Natural killer cell (primary cell): ENCODE measurements around the gene BECN2. TPM values are rescaled to one million over a fixed set of nuclear protein-coding genes. Genes with fewer than 3 reads are reported as not detected.

ENCODE experiments used
- ATAC-seq, 3 donors: fragments of 150-1000 bp in 2 of 3; fragments of 200-7000 bp in 1 of 3; cut with Tn5 transposase; 1 replicate in 1 of 3; 2 replicates in 2 of 3; pipeline ENCODE4 v1.10.0; 2021; ENCODE audit warnings: mild to moderate bottlenecking in 2 of 3, moderate library complexity in 2 of 3
- DNase-seq, 2 donors: peaks; one replicate each; pipeline versions ENCODE4 v3.0.0 to v3.0.0-alpha.2; 2013 to 2021; ENCODE audit warnings: mixed read lengths in 1 of 2
- H3K27ac ChIP-seq: one replicate; pipeline ENCODE4 v1.5.1; 2013; ENCODE audit warnings: mild to moderate bottlenecking, low read length
- H3K27me3 ChIP-seq: one replicate; pipeline ENCODE4 v1.6.1; 2013; ENCODE audit warnings: low read length; ENCODE audit not compliant: control insufficient read depth, insufficient read depth
- H3K36me3 ChIP-seq: one replicate; pipeline ENCODE4 v1.6.1; 2013; ENCODE audit warnings: low read length; ENCODE audit not compliant: control insufficient read depth, insufficient read depth
- H3K4me1 ChIP-seq: one replicate; pipeline ENCODE4 v1.6.1; 2013; ENCODE audit warnings: low read length; ENCODE audit not compliant: control insufficient read depth, insufficient read depth
- H3K4me3 ChIP-seq: one replicate; pipeline ENCODE4 v1.5.1; 2013; ENCODE audit warnings: low read length
- H3K9me3 ChIP-seq: one replicate; pipeline ENCODE4 v1.6.1; 2013; ENCODE audit warnings: low read length; ENCODE audit not compliant: control insufficient read depth, insufficient read depth
- H3K27ac Mint-ChIP-seq, 2 donors: one replicate each; pipeline ENCODE4 v1.8.0; 2022; ENCODE audit warnings: mild to moderate bottlenecking in 2 of 2, mixed read lengths in 2 of 2, moderate library complexity in 1 of 2
- H3K27me3 Mint-ChIP-seq, 2 donors: one replicate each; pipeline ENCODE4 v1.8.0; 2022; ENCODE audit warnings: low read depth in 2 of 2, mixed read lengths in 2 of 2
- H3K36me3 Mint-ChIP-seq: one replicate; pipeline ENCODE4 v1.8.0; 2022; ENCODE audit warnings: mixed read lengths
- H3K4me1 Mint-ChIP-seq, 2 donors: one replicate each; pipeline ENCODE4 v1.8.0; 2022; ENCODE audit warnings: mixed read lengths in 2 of 2
- H3K4me3 Mint-ChIP-seq: one replicate; pipeline ENCODE4 v1.8.0; 2022; ENCODE audit warnings: mild to moderate bottlenecking, moderate library complexity, mixed read lengths
- H3K9me3 Mint-ChIP-seq, 2 donors: one replicate each; pipeline ENCODE4 v1.8.0; 2022; ENCODE audit warnings: mixed read lengths in 2 of 2
- CTCF ChIP-seq: fragments of 200-600 bp; IDR thresholded peaks from one replicate; pipeline ENCODE4 v1.8.0; 2022; ENCODE audit warnings: antibody characterized with exemption
- WGBS: methylation state at CpG from one replicate; pipeline ENCODE4 v1.1.7; 2013; ENCODE audit warnings: missing lambda C conversion rate; ENCODE audit not compliant: insufficient coverage; 5-methylcytosine and 5-hydroxymethylcytosine counted together
- intact Hi-C: fragments of 100-400 bp; cut with micrococcal nuclease; formaldehyde crosslinking; loops from one replicate; pipeline ENCODE4 v1.14.2; 2022
- total RNA-seq, 4 donors: library from RNA; stranded (reverse); fragments of 120-200 nt in 1 of 4; gene quantifications; one replicate each; pipeline versions ENCODE4 v1.2.3 to v1.2.4, GENCODE V29; 2013 to 2022

The BECN2 gene
- total RNA-seq: not detected
- total RNA-seq (2013): not detected

- Mint-ChIP-seq H3K27ac (no peak within 1 kb of the TSS), H3K4me3 (no peak within 1 kb of the TSS), H3K27me3 (peaks cover 0 to 3% of the 10 kb centered on the region in 2 donors), H3K9me3 (no peaks in the 10 kb centered on the region), H3K4me1 (no peaks in the 10 kb centered on the region), H3K36me3 (no peaks in the 10 kb centered on the region)
- DNase-seq (no peak), ATAC-seq (no peak)
- intact Hi-C loops: no loop called here
- no peak for TF ChIP-seq CTCF
- WGBS: 92% methylated on average over 33 of the region's 33 CpGs
- H3K9me3 ChIP-seq: no peaks in the 10 kb centered on the region
- H3K27ac ChIP-seq: no peak within 1 kb of the TSS
- H3K36me3 ChIP-seq: no peaks in the 10 kb centered on the region
- H3K27me3 ChIP-seq: no peaks in the 10 kb centered on the region
- no peak within 1 kb of the TSS for H3K4me3 ChIP-seq
- H3K4me1 ChIP-seq: no peaks in the 10 kb centered on the region
These were observed at the start of gene BECN2 for GRCh38 chr1:241957692-241958494. Gene BECN2, plus strand, starts transcription at chr1:241957767. Its CDS starts 0 bp downstream, at chr1:241957767.

GRCh38 chr1:241916196-241916595 is 41.4 kb upstream of the BECN2 start:
- Mint-ChIP-seq H3K27me3 (no peaks in the 10 kb centered on the region), H3K9me3 (no peaks in the 10 kb centered on the region), H3K4me3 (no peak overlapping the region), H3K27ac (no peak overlapping the region), H3K4me1 (peaks cover 19 to 22% of the 10 kb centered on the region in 2 donors), H3K36me3 (no peaks in the 10 kb centered on the region)
- no peak for ATAC-seq
- TF ChIP-seq CTCF: no peak
- no peaks in the 10 kb centered on the region for H3K36me3 ChIP-seq
- no peak overlapping the region for H3K4me3 ChIP-seq
- 94% methylated on average over 7 of the region's 7 CpGs for WGBS
- no peak overlapping the region for H3K27ac ChIP-seq
- no peaks in the 10 kb centered on the region for H3K9me3 ChIP-seq
- intact Hi-C loops: no loop called here
- peaks cover 8% of the 10 kb centered on the region for H3K4me1 ChIP-seq
- H3K27me3 ChIP-seq: no peaks in the 10 kb centered on the region
- DNase-seq: no peak

- Histone ChIP-seq H3K4me1 (peaks cover 8% of the 10 kb centered on the region), H3K36me3 (no peaks in the 10 kb centered on the region), H3K27ac (no peak overlapping the region), H3K4me3 (no peak overlapping the region), H3K27me3 (no peaks in the 10 kb centered on the region), H3K9me3 (no peaks in the 10 kb centered on the region)
- no peaks in the 10 kb centered on the region for H3K36me3 Mint-ChIP-seq
- no peaks in the 10 kb centered on the region for H3K9me3 Mint-ChIP-seq
- no peak for TF ChIP-seq CTCF
- 95% methylated on average over 12 of the region's 12 CpGs for WGBS
- ATAC-seq (no peak), DNase-seq (no peak)
- H3K4me1 Mint-ChIP-seq: peaks cover 19 to 23% of the 10 kb centered on the region in 2 donors
- H3K27ac Mint-ChIP-seq: no peak overlapping the region
- intact Hi-C loops: no loop called here
- no peaks in the 10 kb centered on the region for H3K27me3 Mint-ChIP-seq
- no peak overlapping the region for H3K4me3 Mint-ChIP-seq
These were observed 40.1 kb upstream of the BECN2 start for GRCh38 chr1:241917487-241917886.

GRCh38 chr1:241918879-241919278 is 38.7 kb upstream of the BECN2 start:
- 66% methylated on average over 5 of the region's 5 CpGs for WGBS

More at GRCh38 chr1:241918879-241919278, 38.7 kb upstream of the BECN2 start:
- peak; percentile 47 to 54 (median 53) for ATAC-seq
- H3K4me1 Mint-ChIP-seq: peaks cover 19 to 23% of the 10 kb centered on the region in 2 donors
- no peak overlapping the region for H3K4me3 ChIP-seq
- peak overlapping the region; percentile 77 for H3K4me3 Mint-ChIP-seq
- intact Hi-C loops: no loop called here
- H3K27me3 ChIP-seq: no peaks in the 10 kb centered on the region
- H3K27ac Mint-ChIP-seq: peak overlapping the region; percentile 86 to 93
- H3K9me3 Mint-ChIP-seq: no peaks in the 10 kb centered on the region
- no peaks in the 10 kb centered on the region for H3K9me3 ChIP-seq
- no peaks in the 10 kb centered on the region for H3K27me3 Mint-ChIP-seq
- no peak for TF ChIP-seq CTCF
- H3K4me1 ChIP-seq: peaks cover 8% of the 10 kb centered on the region
- H3K36me3 ChIP-seq: no peaks in the 10 kb centered on the region
- H3K27ac ChIP-seq: peak overlapping the region; percentile 34
- no peaks in the 10 kb centered on the region for H3K36me3 Mint-ChIP-seq
- no peak for DNase-seq
